ENCODE data around the gene TUB. TPM values are rescaled to one million over a fixed set of nuclear protein-coding genes. Genes with fewer than 3 reads are reported as not detected.

The TUB gene
- total and polyA plus RNA-seq, 2 of the 13 experiments (the other 11 are each of a cell fraction or from before 2014, with no cell fraction given): 4.3 to 5.6 TPM

GRCh38 chr11:8070417-8071115 lies 10.4 kb upstream of the TUB start:
- FAIRE-seq (no peak), ATAC-seq (peak; percentile 60), DNase-seq (ENCODE audit: low spot score) (peak; percentile 20)
- Histone ChIP-seq H3K4me1 (ENCODE audit: insufficient read depth, low read length) (peaks cover 14% of the 10 kb centered on the region), H3K27ac (ENCODE audit: extremely low read length, insufficient read depth, low read length) (no peak overlapping the region), H3K4me3 (replicated peaks in 1 of 3; ENCODE audit: insufficient read depth in 1 of 3, low read depth in 2 of 3, low read length in 3 of 3) (no peak overlapping the region), H3K79me2 (ENCODE audit: insufficient read depth, low read length) (no peaks in the 10 kb centered on the region), H3K4me2 (ENCODE audit: low read depth, low read length) (no peak overlapping the region), H3K9ac (ENCODE audit: insufficient read depth, low read depth, low read length) (no peak overlapping the region), H3K27me3 (ENCODE audit: control insufficient read depth in 1 of 2, insufficient read depth in 2 of 2, low read length in 2 of 2) (peaks cover 0 to 36% of the 10 kb centered on the region in 2 experiments; a peak in 4 of 5 replicates), H3K9me3 (ENCODE audit: low read length) (no peaks in the 10 kb centered on the region), H2AFZ (ENCODE audit: low read length) (no peak overlapping the region), H4K20me1 (ENCODE audit: insufficient read depth, low read length) (no peaks in the 10 kb centered on the region), H3K36me3 (replicated peaks in 1 of 2; ENCODE audit: control insufficient read depth in 1 of 2, insufficient read depth in 2 of 2, low read length in 2 of 2) (no peaks in the 10 kb centered on the region)
- 26% methylated on average over 3 of the region's 3 CpGs for WGBS (ENCODE audit: low lambda C conversion rate)
- ChIA-PET CTCF (ENCODE audit: low intra/inter-chr PET ratio, low total read pairs) (interaction anchor here (2.1 kb wide), 1 partner anchor 37 kb away, joined by 12 read pairs; no protein-coding TSS in a partner anchor), POLR2A (no interaction called here)
- no TSS peak for BruUV-seq (replicated peaks)
- in situ Hi-C loops (cut with HindIII; ENCODE audit: extremely low pct_ligation_motif_present, low pct_unique_long_range_greater_than_20kb): no loop called here
- intact Hi-C loops (cut with micrococcal nuclease; ENCODE audit: unreplicated experiment): loop anchor here (1.0 kb wide), 2 partner anchors 37 to 64 kb away; no protein-coding TSS in a partner anchor
- TF ChIP-seq ZNF20 (CRISPR knock-in tag; IDR thresholded peaks at IDR 0.05): no peak
- TF ChIP-seq, protein P1, sequence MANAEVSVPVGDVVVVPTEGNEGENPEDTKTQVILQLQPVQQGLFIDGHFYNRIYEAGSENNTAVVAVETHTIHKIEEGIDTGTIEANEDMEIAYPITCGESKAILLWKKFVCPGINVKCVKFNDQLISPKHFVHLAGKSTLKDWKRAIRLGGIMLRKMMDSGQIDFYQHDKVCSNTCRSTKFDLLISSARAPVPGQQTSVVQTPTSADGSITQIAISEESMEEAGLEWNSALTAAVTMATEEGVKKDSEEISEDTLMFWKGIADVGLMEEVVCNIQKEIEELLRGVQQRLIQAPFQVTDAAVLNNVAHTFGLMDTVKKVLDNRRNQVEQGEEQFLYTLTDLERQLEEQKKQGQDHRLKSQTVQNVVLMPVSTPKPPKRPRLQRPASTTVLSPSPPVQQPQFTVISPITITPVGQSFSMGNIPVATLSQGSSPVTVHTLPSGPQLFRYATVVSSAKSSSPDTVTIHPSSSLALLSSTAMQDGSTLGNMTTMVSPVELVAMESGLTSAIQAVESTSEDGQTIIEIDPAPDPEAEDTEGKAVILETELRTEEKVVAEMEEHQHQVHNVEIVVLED (CRISPR knock-in tag; IDR thresholded peaks at IDR 0.05; ENCODE audit: borderline replicate concordance): no peak
- TF ChIP-seq, protein P2, sequence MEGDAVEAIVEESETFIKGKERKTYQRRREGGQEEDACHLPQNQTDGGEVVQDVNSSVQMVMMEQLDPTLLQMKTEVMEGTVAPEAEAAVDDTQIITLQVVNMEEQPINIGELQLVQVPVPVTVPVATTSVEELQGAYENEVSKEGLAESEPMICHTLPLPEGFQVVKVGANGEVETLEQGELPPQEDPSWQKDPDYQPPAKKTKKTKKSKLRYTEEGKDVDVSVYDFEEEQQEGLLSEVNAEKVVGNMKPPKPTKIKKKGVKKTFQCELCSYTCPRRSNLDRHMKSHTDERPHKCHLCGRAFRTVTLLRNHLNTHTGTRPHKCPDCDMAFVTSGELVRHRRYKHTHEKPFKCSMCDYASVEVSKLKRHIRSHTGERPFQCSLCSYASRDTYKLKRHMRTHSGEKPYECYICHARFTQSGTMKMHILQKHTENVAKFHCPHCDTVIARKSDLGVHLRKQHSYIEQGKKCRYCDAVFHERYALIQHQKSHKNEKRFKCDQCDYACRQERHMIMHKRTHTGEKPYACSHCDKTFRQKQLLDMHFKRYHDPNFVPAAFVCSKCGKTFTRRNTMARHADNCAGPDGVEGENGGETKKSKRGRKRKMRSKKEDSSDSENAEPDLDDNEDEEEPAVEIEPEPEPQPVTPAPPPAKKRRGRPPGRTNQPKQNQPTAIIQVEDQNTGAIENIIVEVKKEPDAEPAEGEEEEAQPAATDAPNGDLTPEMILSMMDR (CRISPR knock-in tag; IDR thresholded peaks at IDR 0.05): peak; percentile 29

Data from HepG2 (cell line).